Hematopoietic multipotent progenitor cell treated with erythropoietin and hydrocortisone succinate and interleukin-3 and kit ligand, for 8 days (in vitro differentiated cells): Measurements from ENCODE around the gene SMARCB1.
A peak's percentile ranks its signal among the peaks of the same experiment; 100 is the strongest.

Experiments
- DNase-seq: peaks from one replicate; pipeline ENCODE4 v3.0.0-alpha.2; 2015

SMARCB1 gene

GRCh38 chr22:23762842-23763578, 23.8 kb upstream of the SMARCB1 start, which contains the start of gene C22orf15:
Gene C22orf15, plus strand, starts transcription at chr22:23762990. Its CDS starts 317 bp downstream, at chr22:23763307.
- DNase-seq, result peak; percentile 30

- DNase-seq, result no peak
These were observed 23.2 kb upstream of the SMARCB1 start for GRCh38 chr22:23763579-23763945.

GRCh38 chr22:23763954-23764353, 22.8 kb upstream of the SMARCB1 start:
- no peak for DNase-seq

GRCh38 chr22:23764899-23765881, 21.6 kb upstream of the SMARCB1 start:
- DNase-seq, result no peak

- no peak for DNase-seq
These were observed 19.5 kb upstream of the SMARCB1 start for GRCh38 chr22:23767303-23767672.

- DNase-seq, result peak; percentile 83
These were observed 18.9 kb upstream of the SMARCB1 start, which contains the start of gene CHCHD10 for GRCh38 chr22:23767673-23768548. Gene CHCHD10, minus strand, starts transcription at chr22:23767972. Its CDS starts 98 bp downstream, at chr22:23767874.

GRCh38 chr22:23769321-23769965, 17.3 kb upstream of the SMARCB1 start:
- DNase-seq, result no peak

- no peak for DNase-seq
These were observed 14.5 kb upstream of the SMARCB1 start for GRCh38 chr22:23772315-23772648.

- peak; percentile 38 for DNase-seq
These were observed 13.9 kb upstream of the SMARCB1 start, which contains the start of gene MMP11 for GRCh38 chr22:23772649-23773473. Gene MMP11, plus strand, starts transcription at chr22:23772849. Its CDS starts 22 bp downstream, at chr22:23772871.

- DNase-seq, result no peak
These were observed 13.2 kb upstream of the SMARCB1 start for GRCh38 chr22:23773483-23774113.

- DNase-seq, result no peak
These were observed 12.4 kb upstream of the SMARCB1 start for GRCh38 chr22:23774114-23774921.

GRCh38 chr22:23774922-23775436, 11.8 kb upstream of the SMARCB1 start:
- no peak for DNase-seq

- no peak for DNase-seq
These were observed 10.9 kb upstream of the SMARCB1 start for GRCh38 chr22:23775779-23776375.

GRCh38 chr22:23777776-23778576, 8.8 kb upstream of the SMARCB1 start:
- DNase-seq, result no peak

GRCh38 chr22:23778577-23778900, 8.2 kb upstream of the SMARCB1 start:
- no peak for DNase-seq

GRCh38 chr22:23779083-23779482, 7.7 kb upstream of the SMARCB1 start:
- no peak for DNase-seq

- DNase-seq, result no peak
These were observed 7.0 kb upstream of the SMARCB1 start for GRCh38 chr22:23779731-23780130.

GRCh38 chr22:23780146-23780748, 6.5 kb upstream of the SMARCB1 start:
- DNase-seq, result no peak
